OCI-LY7 (cell line): ENCODE measurements around the gene AGMAT.

ENCODE experiments used
- CTCF ChIP-seq: fragments of 200-600 bp; sonication (generic); conservative IDR thresholded peaks from 2 replicates; pipeline ENCODE4 v1.5.1; 2014; ENCODE audit warnings: mild to moderate bottlenecking, antibody characterized with exemption, low read length, moderate library complexity, mixed read lengths
- EZH2phosphoT487 ChIP-seq: fragments of 200-600 bp; sonication (generic); IDR thresholded peaks from 2 replicates; pipeline ENCODE4 v1.6.1; 2018; ENCODE audit warnings: low read depth, borderline replicate concordance, mild to moderate bottlenecking, mixed run types, antibody characterized with exemption, low read length, moderate library complexity, mixed read lengths

GRCh38 chr1:15524283-15525049, 60.4 kb downstream of the AGMAT start:
- TF ChIP-seq CTCF: no peak
- no peak for TF ChIP-seq EZH2phosphoT487
